HepG2 (cell line): Measurements from ENCODE around the gene UGT1A7. TPM values are rescaled to one million over a fixed set of nuclear protein-coding genes. Genes with fewer than 3 reads are reported as not detected.

ENCODE experiments used
- MZF1 ChIP-seq: sonication (generic); formaldehyde crosslinking; IDR thresholded peaks from 2 replicates; pipeline ENCODE4 v1.8.1; 2023; ENCODE audit warnings: mild to moderate bottlenecking, missing genetic modification reagents, borderline replicate concordance
- SPEN ChIP-seq: sonication (generic); formaldehyde crosslinking; IDR thresholded peaks from 2 replicates; pipeline ENCODE4 v1.5.1; 2020; ENCODE audit warnings: low read depth, mild to moderate bottlenecking, missing genetic modification reagents
- ZNF883 ChIP-seq: sonication (generic); formaldehyde crosslinking; IDR thresholded peaks from 2 replicates; pipeline ENCODE4 v1.5.1; 2020; ENCODE audit warnings: mild to moderate bottlenecking, missing genetic modification reagents; ENCODE audit errors: not compliant biosample characterization
- polyA plus RNA-seq, 8 experiments: library from polyadenylated mRNA; depleted of rRNA in 3 of 8; stranded (reverse) in 7 of 8; unstranded in 1 of 8; fragments of >200 nt; fragmentation: Illumina TruSeq in 4 of 8; extraction: Trizol in 4 of 8; gene quantifications; 2 replicates each; pipeline versions ENCODE4 v1.2.1 to v1.2.3, GENCODE V29; 2011 to 2016; ENCODE audit warnings: low read depth in 4 of 8, missing spikeins in 1 of 8, mixed read lengths in 1 of 8; ENCODE audit not compliant: insufficient read depth in 1 of 8
- total RNA-seq, 5 experiments: library from RNA; depleted of rRNA; stranded (reverse); fragments of >200 nt; fragmentation: Illumina TruSeq; extraction: Trizol; gene quantifications; 2 replicates each; pipeline ENCODE4 v1.2.3, GENCODE V29; 2016; ENCODE audit warnings: low read depth in 1 of 5
- TF ChIP-seq, protein P1 (sequence below): sonication (generic); formaldehyde crosslinking; IDR thresholded peaks from 2 replicates; pipeline ENCODE4 v1.8.0; 2022; ENCODE audit warnings: low read depth, missing genetic modification reagents
- TF ChIP-seq, protein P2 (sequence below): sonication (generic); formaldehyde crosslinking; IDR thresholded peaks from 2 replicates; pipeline ENCODE4 v1.5.1; 2020; ENCODE audit warnings: missing genetic modification reagents, mild to moderate bottlenecking, borderline replicate concordance
- TF ChIP-seq, protein P3 (sequence below): sonication (generic); formaldehyde crosslinking; IDR thresholded peaks from 2 replicates; pipeline ENCODE4 v1.5.0; 2020; ENCODE audit warnings: mild to moderate bottlenecking, missing genetic modification reagents
- TF ChIP-seq, protein P4 (sequence below): sonication (generic); formaldehyde crosslinking; IDR thresholded peaks from 2 replicates; pipeline ENCODE4 v1.8.0; 2022; ENCODE audit warnings: mild to moderate bottlenecking, missing genetic modification reagents; ENCODE audit not compliant: insufficient replicate concordance

Gene UGT1A7
- total and polyA plus RNA-seq, 2 of the 13 experiments (the other 11 are each of a cell fraction or from before 2014, with no cell fraction given) = not detected

DNA sequence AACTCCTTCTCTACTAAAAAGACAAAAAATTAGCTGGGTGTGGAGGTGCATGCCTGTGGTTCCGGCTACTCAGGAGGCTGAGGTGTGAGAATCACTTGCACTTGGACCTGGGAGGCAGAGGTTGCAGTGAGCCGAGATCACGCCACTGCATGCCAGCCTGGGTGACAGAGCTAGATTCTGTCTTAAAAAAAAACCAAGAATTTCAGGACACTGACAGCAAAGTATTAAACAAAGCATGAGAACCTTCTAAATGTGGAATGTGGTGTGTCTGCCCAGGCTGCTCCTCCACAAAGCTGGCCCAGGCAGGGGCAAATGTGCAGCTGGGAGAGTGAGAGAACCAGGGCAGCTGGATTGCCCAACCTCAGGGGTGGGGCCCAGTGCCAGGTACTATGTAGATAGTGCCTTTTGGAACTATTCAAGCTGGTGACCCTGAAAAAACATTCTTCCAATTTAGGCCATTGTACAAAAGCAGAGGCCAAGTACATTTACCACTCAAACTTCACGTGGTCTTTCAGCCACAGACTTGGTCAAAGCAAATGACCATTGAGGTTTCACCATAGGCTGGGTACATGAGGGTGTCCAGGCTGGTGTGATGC is 24.3 kb downstream of the UGT1A7 start (continued):
- TF ChIP-seq, protein P1, sequence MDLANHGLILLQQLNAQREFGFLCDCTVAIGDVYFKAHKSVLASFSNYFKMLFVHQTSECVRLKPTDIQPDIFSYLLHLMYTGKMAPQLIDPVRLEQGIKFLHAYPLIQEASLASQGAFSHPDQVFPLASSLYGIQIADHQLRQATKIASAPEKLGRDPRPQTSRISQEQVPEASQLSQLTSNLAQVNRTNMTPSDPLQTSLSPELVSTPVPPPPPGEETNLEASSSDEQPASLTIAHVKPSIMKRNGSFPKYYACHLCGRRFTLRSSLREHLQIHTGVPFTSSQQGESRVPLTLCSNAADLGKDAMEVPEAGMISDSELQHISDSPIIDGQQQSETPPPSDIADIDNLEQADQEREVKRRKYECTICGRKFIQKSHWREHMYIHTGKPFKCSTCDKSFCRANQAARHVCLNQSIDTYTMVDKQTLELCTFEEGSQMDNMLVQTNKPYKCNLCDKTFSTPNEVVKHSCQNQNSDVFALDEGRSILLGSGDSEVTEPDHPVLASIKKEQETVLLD (CRISPR knock-in tag) = no peak
- no peak for TF ChIP-seq ZNF883
- TF ChIP-seq, protein P2, sequence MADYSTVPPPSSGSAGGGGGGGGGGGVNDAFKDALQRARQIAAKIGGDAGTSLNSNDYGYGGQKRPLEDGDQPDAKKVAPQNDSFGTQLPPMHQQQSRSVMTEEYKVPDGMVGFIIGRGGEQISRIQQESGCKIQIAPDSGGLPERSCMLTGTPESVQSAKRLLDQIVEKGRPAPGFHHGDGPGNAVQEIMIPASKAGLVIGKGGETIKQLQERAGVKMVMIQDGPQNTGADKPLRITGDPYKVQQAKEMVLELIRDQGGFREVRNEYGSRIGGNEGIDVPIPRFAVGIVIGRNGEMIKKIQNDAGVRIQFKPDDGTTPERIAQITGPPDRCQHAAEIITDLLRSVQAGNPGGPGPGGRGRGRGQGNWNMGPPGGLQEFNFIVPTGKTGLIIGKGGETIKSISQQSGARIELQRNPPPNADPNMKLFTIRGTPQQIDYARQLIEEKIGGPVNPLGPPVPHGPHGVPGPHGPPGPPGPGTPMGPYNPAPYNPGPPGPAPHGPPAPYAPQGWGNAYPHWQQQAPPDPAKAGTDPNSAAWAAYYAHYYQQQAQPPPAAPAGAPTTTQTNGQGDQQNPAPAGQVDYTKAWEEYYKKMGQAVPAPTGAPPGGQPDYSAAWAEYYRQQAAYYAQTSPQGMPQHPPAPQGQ = no peak
- TF ChIP-seq, protein P3, sequence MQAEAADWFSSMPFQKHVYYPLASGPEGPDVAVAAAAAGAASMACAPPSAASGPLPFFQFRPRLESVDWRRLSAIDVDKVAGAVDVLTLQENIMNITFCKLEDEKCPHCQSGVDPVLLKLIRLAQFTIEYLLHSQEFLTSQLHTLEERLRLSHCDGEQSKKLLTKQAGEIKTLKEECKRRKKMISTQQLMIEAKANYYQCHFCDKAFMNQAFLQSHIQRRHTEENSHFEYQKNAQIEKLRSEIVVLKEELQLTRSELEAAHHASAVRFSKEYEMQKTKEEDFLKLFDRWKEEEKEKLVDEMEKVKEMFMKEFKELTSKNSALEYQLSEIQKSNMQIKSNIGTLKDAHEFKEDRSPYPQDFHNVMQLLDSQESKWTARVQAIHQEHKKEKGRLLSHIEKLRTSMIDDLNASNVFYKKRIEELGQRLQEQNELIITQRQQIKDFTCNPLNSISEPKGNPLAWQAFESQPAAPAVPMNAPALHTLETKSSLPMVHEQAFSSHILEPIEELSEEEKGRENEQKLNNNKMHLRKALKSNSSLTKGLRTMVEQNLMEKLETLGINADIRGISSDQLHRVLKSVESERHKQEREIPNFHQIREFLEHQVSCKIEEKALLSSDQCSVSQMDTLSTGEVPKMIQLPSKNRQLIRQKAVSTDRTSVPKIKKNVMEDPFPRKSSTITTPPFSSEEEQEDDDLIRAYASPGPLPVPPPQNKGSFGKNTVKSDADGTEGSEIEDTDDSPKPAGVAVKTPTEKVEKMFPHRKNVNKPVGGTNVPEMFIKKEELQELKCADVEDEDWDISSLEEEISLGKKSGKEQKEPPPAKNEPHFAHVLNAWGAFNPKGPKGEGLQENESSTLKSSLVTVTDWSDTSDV = no peak
- no peak for TF ChIP-seq MZF1 (CRISPR knock-in tag)
- TF ChIP-seq, protein P4, sequence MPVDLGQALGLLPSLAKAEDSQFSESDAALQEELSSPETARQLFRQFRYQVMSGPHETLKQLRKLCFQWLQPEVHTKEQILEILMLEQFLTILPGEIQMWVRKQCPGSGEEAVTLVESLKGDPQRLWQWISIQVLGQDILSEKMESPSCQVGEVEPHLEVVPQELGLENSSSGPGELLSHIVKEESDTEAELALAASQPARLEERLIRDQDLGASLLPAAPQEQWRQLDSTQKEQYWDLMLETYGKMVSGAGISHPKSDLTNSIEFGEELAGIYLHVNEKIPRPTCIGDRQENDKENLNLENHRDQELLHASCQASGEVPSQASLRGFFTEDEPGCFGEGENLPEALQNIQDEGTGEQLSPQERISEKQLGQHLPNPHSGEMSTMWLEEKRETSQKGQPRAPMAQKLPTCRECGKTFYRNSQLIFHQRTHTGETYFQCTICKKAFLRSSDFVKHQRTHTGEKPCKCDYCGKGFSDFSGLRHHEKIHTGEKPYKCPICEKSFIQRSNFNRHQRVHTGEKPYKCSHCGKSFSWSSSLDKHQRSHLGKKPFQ (CRISPR knock-in tag) = no peak
- no peak for TF ChIP-seq SPEN (CRISPR knock-in tag)
